ENCODE measurements around the gene ADIPOQ. TPM values are rescaled to one million over a fixed set of nuclear protein-coding genes. Genes with fewer than 3 reads are reported as not detected.
"Not testable (repeated sequence)": the region's sequence is repeated elsewhere in the genome, so short reads cannot be mapped to it uniquely, and the experiment has no call there.

The ADIPOQ gene
- total RNA-seq, 1 donor = under 0.01 TPM

- no peak overlapping the region for H2AFZ ChIP-seq (ENCODE audit: low read length)
- no peaks in the 10 kb centered on the region for H3K4me1 ChIP-seq (ENCODE audit: insufficient read depth, low read length)
- peaks cover 3% of the 10 kb centered on the region for H3K27me3 ChIP-seq (ENCODE audit: insufficient read depth, low read length)
- no peaks in the 10 kb centered on the region for H3K36me3 ChIP-seq (ENCODE audit: insufficient read depth, low read length)
- no peaks in the 10 kb centered on the region for H4K20me1 ChIP-seq (ENCODE audit: insufficient read depth, low read length)
- no peaks in the 10 kb centered on the region for H3K9me3 ChIP-seq (ENCODE audit: low read depth, low read length)
- H3K27ac ChIP-seq (ENCODE audit: low read depth, low read length) = no peak overlapping the region
- H3K4me2 ChIP-seq (ENCODE audit: insufficient read depth, low read length) = no peak overlapping the region
- no peak for TF ChIP-seq CTCF (IDR thresholded peaks at IDR 0.05; ENCODE audit: extremely low read depth, low read depth, low read length)
- DNase-seq (ENCODE audit: insufficient read length, low spot score, missing footprints) = peak; percentile 75
- H3K4me3 ChIP-seq (ENCODE audit: insufficient read depth, low read length) = no peak overlapping the region
- H3K79me2 ChIP-seq (ENCODE audit: insufficient read depth, low read length) = no peaks in the 10 kb centered on the region
Observed at GRCh38 chr3:186869253-186870100, 27.0 kb downstream of the ADIPOQ start.

- Histone ChIP-seq H3K27ac (ENCODE audit: low read depth, low read length) (no peak overlapping the region), H2AFZ (ENCODE audit: low read length) (no peak overlapping the region), H3K27me3 (ENCODE audit: insufficient read depth, low read length) (peaks cover 3% of the 10 kb centered on the region), H3K36me3 (ENCODE audit: insufficient read depth, low read length) (no peaks in the 10 kb centered on the region), H3K4me1 (ENCODE audit: insufficient read depth, low read length) (no peaks in the 10 kb centered on the region), H3K9me3 (ENCODE audit: low read depth, low read length) (no peaks in the 10 kb centered on the region), H3K4me3 (ENCODE audit: insufficient read depth, low read length) (no peak overlapping the region), H3K79me2 (ENCODE audit: insufficient read depth, low read length) (no peaks in the 10 kb centered on the region), H4K20me1 (ENCODE audit: insufficient read depth, low read length) (no peaks in the 10 kb centered on the region), H3K4me2 (ENCODE audit: insufficient read depth, low read length) (no peak overlapping the region)
- no peak for TF ChIP-seq CTCF (IDR thresholded peaks at IDR 0.05; ENCODE audit: extremely low read depth, low read depth, low read length)
- no peak for DNase-seq (ENCODE audit: insufficient read length, low spot score, missing footprints)
Observed at GRCh38 chr3:186870421-186871201, 28.1 kb downstream of the ADIPOQ start.

- no peak overlapping the region for H3K4me3 ChIP-seq (ENCODE audit: insufficient read depth, low read length)
- no peaks in the 10 kb centered on the region for H4K20me1 ChIP-seq (ENCODE audit: insufficient read depth, low read length)
- peaks cover 3% of the 10 kb centered on the region for H3K27me3 ChIP-seq (ENCODE audit: insufficient read depth, low read length)
- DNase-seq (ENCODE audit: insufficient read length, low spot score, missing footprints) = peak; percentile 64
- H3K79me2 ChIP-seq (ENCODE audit: insufficient read depth, low read length) = no peaks in the 10 kb centered on the region
- H3K27ac ChIP-seq (ENCODE audit: low read depth, low read length) = no peak overlapping the region
- H3K9me3 ChIP-seq (ENCODE audit: low read depth, low read length) = no peaks in the 10 kb centered on the region
- no peak overlapping the region for H2AFZ ChIP-seq (ENCODE audit: low read length)
- no peak for TF ChIP-seq CTCF (IDR thresholded peaks at IDR 0.05; ENCODE audit: extremely low read depth, low read depth, low read length)
- H3K4me1 ChIP-seq (ENCODE audit: insufficient read depth, low read length) = no peaks in the 10 kb centered on the region
- no peaks in the 10 kb centered on the region for H3K36me3 ChIP-seq (ENCODE audit: insufficient read depth, low read length)
- H3K4me2 ChIP-seq (ENCODE audit: insufficient read depth, low read length) = no peak overlapping the region
Observed at GRCh38 chr3:186871403-186871924, 29.0 kb downstream of the ADIPOQ start.

GRCh38 chr3:186873796-186874195 is 31.3 kb downstream of the ADIPOQ start:
- H3K27ac ChIP-seq (ENCODE audit: low read depth, low read length); H2AFZ ChIP-seq (ENCODE audit: low read length); DNase-seq (ENCODE audit: insufficient read length, low spot score, missing footprints); H3K9me3 ChIP-seq (ENCODE audit: low read depth, low read length); H3K36me3 ChIP-seq (ENCODE audit: insufficient read depth, low read length); H3K4me1 ChIP-seq (ENCODE audit: insufficient read depth, low read length); H3K4me3 ChIP-seq (ENCODE audit: insufficient read depth, low read length); H4K20me1 ChIP-seq (ENCODE audit: insufficient read depth, low read length); H3K4me2 ChIP-seq (ENCODE audit: insufficient read depth, low read length); H3K79me2 ChIP-seq (ENCODE audit: insufficient read depth, low read length); H3K27me3 ChIP-seq (ENCODE audit: insufficient read depth, low read length): not testable (repeated sequence)

GRCh38 chr3:186874216-186874615 is 31.7 kb downstream of the ADIPOQ start:
- not testable (repeated sequence) for H3K4me1 ChIP-seq (ENCODE audit: insufficient read depth, low read length); H3K4me2 ChIP-seq (ENCODE audit: insufficient read depth, low read length); H4K20me1 ChIP-seq (ENCODE audit: insufficient read depth, low read length); H3K36me3 ChIP-seq (ENCODE audit: insufficient read depth, low read length); H3K9me3 ChIP-seq (ENCODE audit: low read depth, low read length); DNase-seq (ENCODE audit: insufficient read length, low spot score, missing footprints); H3K27me3 ChIP-seq (ENCODE audit: insufficient read depth, low read length); H2AFZ ChIP-seq (ENCODE audit: low read length); H3K79me2 ChIP-seq (ENCODE audit: insufficient read depth, low read length); H3K27ac ChIP-seq (ENCODE audit: low read depth, low read length); H3K4me3 ChIP-seq (ENCODE audit: insufficient read depth, low read length)

GRCh38 chr3:186874841-186875240 is 32.3 kb downstream of the ADIPOQ start:
- H2AFZ ChIP-seq (ENCODE audit: low read length); H4K20me1 ChIP-seq (ENCODE audit: insufficient read depth, low read length); H3K4me1 ChIP-seq (ENCODE audit: insufficient read depth, low read length); H3K9me3 ChIP-seq (ENCODE audit: low read depth, low read length); H3K36me3 ChIP-seq (ENCODE audit: insufficient read depth, low read length); H3K4me3 ChIP-seq (ENCODE audit: insufficient read depth, low read length); DNase-seq (ENCODE audit: insufficient read length, low spot score, missing footprints); H3K79me2 ChIP-seq (ENCODE audit: insufficient read depth, low read length); H3K27me3 ChIP-seq (ENCODE audit: insufficient read depth, low read length); H3K4me2 ChIP-seq (ENCODE audit: insufficient read depth, low read length); H3K27ac ChIP-seq (ENCODE audit: low read depth, low read length): not testable (repeated sequence)

Measured in osteoblast (primary cell).